ENCODE data around the gene GALR2.

- TF ChIP-seq POLR2A (IDR thresholded peaks at IDR 0.05; ENCODE audit: extremely low read depth, insufficient read length) (no peak), MAX (IDR thresholded peaks at IDR 0.05; ENCODE audit: low read depth, low read length) (no peak), MYC (IDR thresholded peaks at IDR 0.05; ENCODE audit: low read depth, low read length) (no peak)
- TF ChIP-seq, protein P1, sequence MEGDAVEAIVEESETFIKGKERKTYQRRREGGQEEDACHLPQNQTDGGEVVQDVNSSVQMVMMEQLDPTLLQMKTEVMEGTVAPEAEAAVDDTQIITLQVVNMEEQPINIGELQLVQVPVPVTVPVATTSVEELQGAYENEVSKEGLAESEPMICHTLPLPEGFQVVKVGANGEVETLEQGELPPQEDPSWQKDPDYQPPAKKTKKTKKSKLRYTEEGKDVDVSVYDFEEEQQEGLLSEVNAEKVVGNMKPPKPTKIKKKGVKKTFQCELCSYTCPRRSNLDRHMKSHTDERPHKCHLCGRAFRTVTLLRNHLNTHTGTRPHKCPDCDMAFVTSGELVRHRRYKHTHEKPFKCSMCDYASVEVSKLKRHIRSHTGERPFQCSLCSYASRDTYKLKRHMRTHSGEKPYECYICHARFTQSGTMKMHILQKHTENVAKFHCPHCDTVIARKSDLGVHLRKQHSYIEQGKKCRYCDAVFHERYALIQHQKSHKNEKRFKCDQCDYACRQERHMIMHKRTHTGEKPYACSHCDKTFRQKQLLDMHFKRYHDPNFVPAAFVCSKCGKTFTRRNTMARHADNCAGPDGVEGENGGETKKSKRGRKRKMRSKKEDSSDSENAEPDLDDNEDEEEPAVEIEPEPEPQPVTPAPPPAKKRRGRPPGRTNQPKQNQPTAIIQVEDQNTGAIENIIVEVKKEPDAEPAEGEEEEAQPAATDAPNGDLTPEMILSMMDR (IDR thresholded peaks at IDR 0.05; ENCODE audit: low read depth, low read length) = no peak
Measured at GRCh38 chr17:76046064-76046463, 28.5 kb upstream of the GALR2 start.
